Effector memory CD8-positive, alpha-beta T cell (primary cell): ENCODE measurements around the gene ITGB7.
A peak's percentile ranks its signal among the peaks of the same experiment; 100 is the strongest.

ENCODE experiments used
- ATAC-seq: fragments of 150-1000 bp; cut with Tn5 transposase; replicated peaks from 2 replicates; pipeline ENCODE4 v1.10.0; 2021; ENCODE audit warnings: mild to moderate bottlenecking, moderate library complexity
- DNase-seq, 3 experiments: peaks; one replicate each; pipeline ENCODE4 v3.0.0; 2021
- H3K27ac Mint-ChIP-seq, 2 donors: one replicate each; pipeline ENCODE4 v1.8.0; 2022; ENCODE audit warnings: mild to moderate bottlenecking in 2 of 2, mixed read lengths in 2 of 2, moderate library complexity in 2 of 2
- H3K27me3 Mint-ChIP-seq, 2 donors: one replicate each; pipeline ENCODE4 v1.8.0; 2022; ENCODE audit warnings: mixed read lengths in 2 of 2
- H3K36me3 Mint-ChIP-seq: one replicate; pipeline ENCODE4 v1.8.0; 2022; ENCODE audit warnings: mild to moderate bottlenecking, moderate library complexity, mixed read lengths; ENCODE audit not compliant: insufficient read depth
- H3K4me1 Mint-ChIP-seq, 2 donors: one replicate each; pipeline ENCODE4 v1.8.0; 2022; ENCODE audit warnings: low read depth in 2 of 2, mixed read lengths in 2 of 2
- H3K4me3 Mint-ChIP-seq, 2 donors: one replicate each; pipeline ENCODE4 v1.8.0; 2022; ENCODE audit warnings: mild to moderate bottlenecking in 2 of 2, mixed read lengths in 2 of 2, moderate library complexity in 2 of 2
- H3K9me3 Mint-ChIP-seq, 2 donors: one replicate each; pipeline ENCODE4 v1.8.0; 2022; ENCODE audit warnings: mixed read lengths in 2 of 2

The ITGB7 gene

GRCh38 chr12:53194973-53195372, 12.1 kb downstream of the ITGB7 start:
- Mint-ChIP-seq H3K27ac (peak overlapping the region; percentile 56 to 84), H3K27me3 (no peaks in the 10 kb centered on the region), H3K36me3 (peaks cover 84% of the 10 kb centered on the region), H3K4me3 (no peak overlapping the region), H3K9me3 (no peaks in the 10 kb centered on the region), H3K4me1 (peaks cover 39 to 41% of the 10 kb centered on the region in 2 donors)
- no peak for ATAC-seq
- no peak for DNase-seq

GRCh38 chr12:53193985-53194716, 12.9 kb downstream of the ITGB7 start:
- ATAC-seq (no peak), DNase-seq (no peak)
- Mint-ChIP-seq H3K36me3 (peaks cover 82% of the 10 kb centered on the region), H3K4me3 (no peak overlapping the region), H3K27me3 (no peaks in the 10 kb centered on the region), H3K27ac (peak overlapping the region in 1 of 2 donors; percentile 84), H3K9me3 (no peaks in the 10 kb centered on the region), H3K4me1 (peaks cover 35 to 36% of the 10 kb centered on the region in 2 donors)

GRCh38 chr12:53193040-53193439, 14.0 kb downstream of the ITGB7 start:
- Mint-ChIP-seq H3K4me3 (no peak overlapping the region), H3K9me3 (no peaks in the 10 kb centered on the region), H3K27me3 (no peaks in the 10 kb centered on the region), H3K36me3 (peaks cover 76% of the 10 kb centered on the region), H3K27ac (peak overlapping the region in 1 of 2 donors; percentile 84), H3K4me1 (peaks cover 24 to 26% of the 10 kb centered on the region in 2 donors)
- DNase-seq (no peak), ATAC-seq (no peak)

GRCh38 chr12:53192531-53193021, 14.5 kb downstream of the ITGB7 start:
- H3K4me3 Mint-ChIP-seq, result no peak overlapping the region
- peaks cover 73% of the 10 kb centered on the region for H3K36me3 Mint-ChIP-seq
- ATAC-seq (no peak), DNase-seq (no peak)
- peak overlapping the region; percentile 84 for H3K27ac Mint-ChIP-seq
- no peaks in the 10 kb centered on the region for H3K27me3 Mint-ChIP-seq
- H3K9me3 Mint-ChIP-seq, result no peaks in the 10 kb centered on the region
- peaks cover 21 to 25% of the 10 kb centered on the region in 2 donors for H3K4me1 Mint-ChIP-seq

GRCh38 chr12:53191885-53192530, 15.0 kb downstream of the ITGB7 start:
- Mint-ChIP-seq H3K9me3 (no peaks in the 10 kb centered on the region), H3K4me3 (no peak overlapping the region), H3K27me3 (no peaks in the 10 kb centered on the region), H3K27ac (peak overlapping the region; percentile 74 to 84), H3K36me3 (peaks cover 72% of the 10 kb centered on the region), H3K4me1 (peaks cover 18 to 25% of the 10 kb centered on the region in 2 donors)
- no peak for DNase-seq
- ATAC-seq, result no peak

- no peaks in the 10 kb centered on the region for H3K9me3 Mint-ChIP-seq
- no peak overlapping the region for H3K4me3 Mint-ChIP-seq
- no peak for DNase-seq
- H3K4me1 Mint-ChIP-seq, result peaks cover 11 to 21% of the 10 kb centered on the region in 2 donors
- ATAC-seq, result no peak
- peaks cover 71% of the 10 kb centered on the region for H3K36me3 Mint-ChIP-seq
- no peak overlapping the region for H3K27ac Mint-ChIP-seq
- H3K27me3 Mint-ChIP-seq, result no peaks in the 10 kb centered on the region
These were observed 15.8 kb downstream of the ITGB7 start for GRCh38 chr12:53191096-53191884.

- H3K27me3 Mint-ChIP-seq, result no peaks in the 10 kb centered on the region
- peaks cover 5 to 21% of the 10 kb centered on the region in 2 donors for H3K4me1 Mint-ChIP-seq
- H3K36me3 Mint-ChIP-seq, result peaks cover 70% of the 10 kb centered on the region
- ATAC-seq, result peak; percentile 94
- no peaks in the 10 kb centered on the region for H3K9me3 Mint-ChIP-seq
- no peak overlapping the region for H3K4me3 Mint-ChIP-seq
- peak overlapping the region in 1 of 2 donors; percentile 67 for H3K27ac Mint-ChIP-seq
- peak in 1 of 3 experiments; percentile 35 for DNase-seq
These were observed 16.8 kb downstream of the ITGB7 start for GRCh38 chr12:53190108-53190729.

- H3K36me3 Mint-ChIP-seq, result peaks cover 63% of the 10 kb centered on the region
- peak overlapping the region in 1 of 2 donors; percentile 73 for H3K27ac Mint-ChIP-seq
- H3K27me3 Mint-ChIP-seq, result no peaks in the 10 kb centered on the region
- H3K4me1 Mint-ChIP-seq, result peaks cover 23 to 27% of the 10 kb centered on the region in 2 donors
- no peak for DNase-seq
- ATAC-seq, result no peak
- no peaks in the 10 kb centered on the region for H3K9me3 Mint-ChIP-seq
- no peak overlapping the region for H3K4me3 Mint-ChIP-seq
These were observed 19.7 kb downstream of the ITGB7 start for GRCh38 chr12:53187145-53187899.

GRCh38 chr12:53186745-53187144, 20.3 kb downstream of the ITGB7 start:
- Mint-ChIP-seq H3K4me1 (peaks cover 25 to 33% of the 10 kb centered on the region in 2 donors), H3K27ac (peak overlapping the region in 1 of 2 donors; percentile 27)
- DNase-seq, result no peak

GRCh38 chr12:53185582-53186153, 21.4 kb downstream of the ITGB7 start:
- H3K27me3 Mint-ChIP-seq, result no peaks in the 10 kb centered on the region
- H3K36me3 Mint-ChIP-seq, result peaks cover 56% of the 10 kb centered on the region
- no peak overlapping the region for H3K4me3 Mint-ChIP-seq
- no peaks in the 10 kb centered on the region for H3K9me3 Mint-ChIP-seq
- no peak for ATAC-seq
- H3K4me1 Mint-ChIP-seq, result peaks cover 29 to 39% of the 10 kb centered on the region in 2 donors
- DNase-seq, result no peak
- peak overlapping the region in 1 of 2 donors; percentile 82 for H3K27ac Mint-ChIP-seq

More at GRCh38 chr12:53186745-53187144, 20.3 kb downstream of the ITGB7 start:
- no peak for ATAC-seq
- Mint-ChIP-seq H3K36me3 (peaks cover 62% of the 10 kb centered on the region), H3K4me3 (no peak overlapping the region), H3K27me3 (no peaks in the 10 kb centered on the region), H3K9me3 (no peaks in the 10 kb centered on the region)

- Mint-ChIP-seq H3K4me3 (peak overlapping the region in 1 of 2 donors; percentile 14), H3K27me3 (no peaks in the 10 kb centered on the region), H3K27ac (peak overlapping the region; percentile 75 to 82), H3K36me3 (peaks cover 57% of the 10 kb centered on the region), H3K9me3 (no peaks in the 10 kb centered on the region), H3K4me1 (peaks cover 26 to 38% of the 10 kb centered on the region in 2 donors)
- no peak for DNase-seq
- no peak for ATAC-seq
These were observed 22.2 kb downstream of the ITGB7 start for GRCh38 chr12:53184828-53185227.

- peak overlapping the region in 1 of 2 donors; percentile 88 for H3K4me3 Mint-ChIP-seq
- peaks cover 33 to 45% of the 10 kb centered on the region in 2 donors for H3K4me1 Mint-ChIP-seq
These were observed 24.1 kb downstream of the ITGB7 start for GRCh38 chr12:53182903-53183302.

More at GRCh38 chr12:53182903-53183302, 24.1 kb downstream of the ITGB7 start:
- no peak overlapping the region for H3K27ac Mint-ChIP-seq
- ATAC-seq (no peak), DNase-seq (no peak)
- no peaks in the 10 kb centered on the region for H3K27me3 Mint-ChIP-seq
- peaks cover 57% of the 10 kb centered on the region for H3K36me3 Mint-ChIP-seq
- no peaks in the 10 kb centered on the region for H3K9me3 Mint-ChIP-seq
